Left lobe of liver (tissue), 2 donors: Measurements from ENCODE around the gene OPN1SW. TPM values are rescaled to one million over a fixed set of nuclear protein-coding genes. Genes with fewer than 3 reads are reported as not detected.

ENCODE experiments used
- ATAC-seq: fragments of 200-7000 bp; cut with Tn5 transposase; one replicate; pipeline ENCODE4 v1.9.1; 2020; ENCODE audit warnings: mild to moderate bottlenecking, moderate library complexity
- DNase-seq: peaks from one replicate; pipeline ENCODE4 v3.0.0-alpha.2; 2020; ENCODE audit warnings: low spot score
- total RNA-seq: library from RNA; stranded (reverse); gene quantifications from one replicate; pipeline ENCODE4 v1.2.1, GENCODE V29; 2021
- donor health status: DM: no; HTN: no; CAD: no; lungs with moderate emphysema.
- donor health status: DM: no; HTN: yes; CAD: no.

OPN1SW gene
- total RNA-seq, 1 donor from 2014 or later: not detected

GRCh38 chr7:128759242-128759641 lies 16.4 kb downstream of the OPN1SW start:
- DNase-seq (no peak), ATAC-seq (no peak)

- DNase-seq: no peak
- ATAC-seq: no peak
These were observed 17.0 kb downstream of the OPN1SW start for GRCh38 chr7:128758553-128758952.

- no peak for ATAC-seq
- DNase-seq: no peak
These were observed 18.4 kb downstream of the OPN1SW start for GRCh38 chr7:128757203-128757602.

GRCh38 chr7:128755819-128756476 lies 19.6 kb downstream of the OPN1SW start:
- DNase-seq: no peak
- ATAC-seq: no peak

GRCh38 chr7:128755075-128755818 lies 20.3 kb downstream of the OPN1SW start:
- ATAC-seq: no peak
- DNase-seq: no peak

- DNase-seq (no peak), ATAC-seq (no peak)
These were observed 23.3 kb downstream of the OPN1SW start for GRCh38 chr7:128752251-128752650.

GRCh38 chr7:128747327-128748079 lies 28.1 kb downstream of the OPN1SW start:
- ATAC-seq: no peak
- no peak for DNase-seq

- no peak for ATAC-seq
These were observed 29.9 kb downstream of the OPN1SW start for GRCh38 chr7:128745706-128746105.

GRCh38 chr7:128744366-128744905 lies 31.2 kb downstream of the OPN1SW start:
- no peak for ATAC-seq

More at GRCh38 chr7:128745706-128746105, 29.9 kb downstream of the OPN1SW start:
- no peak for DNase-seq

GRCh38 chr7:128743112-128743772 lies 32.4 kb downstream of the OPN1SW start:
- DNase-seq (no peak), ATAC-seq (no peak)

More at GRCh38 chr7:128744366-128744905, 31.2 kb downstream of the OPN1SW start:
- no peak for DNase-seq

GRCh38 chr7:128742206-128742605 lies 33.4 kb downstream of the OPN1SW start:
- ATAC-seq (no peak), DNase-seq (no peak)

GRCh38 chr7:128741491-128741890 lies 34.1 kb downstream of the OPN1SW start:
- ATAC-seq: no peak
- no peak for DNase-seq

- no peak for DNase-seq
These were observed 34.6 kb downstream of the OPN1SW start for GRCh38 chr7:128740996-128741395.

GRCh38 chr7:128739990-128740682 lies 35.5 kb downstream of the OPN1SW start:
- ATAC-seq (no peak), DNase-seq (no peak)

More at GRCh38 chr7:128740996-128741395, 34.6 kb downstream of the OPN1SW start:
- ATAC-seq: no peak

- peak; percentile 97 for DNase-seq
These were observed 36.3 kb downstream of the OPN1SW start, which contains the start of gene CALU for GRCh38 chr7:128739048-128739962. CALU (plus strand) TSS chr7:128739359; CDS start chr7:128748584, 9,225 bp downstream.

GRCh38 chr7:128738570-128739047 lies 37.0 kb downstream of the OPN1SW start:
- DNase-seq (no peak), ATAC-seq (peak; percentile 29)

More at GRCh38 chr7:128739048-128739962, 36.3 kb downstream of the OPN1SW start, which contains the start of gene CALU:
- peak; percentile 95 for ATAC-seq

GRCh38 chr7:128737867-128738385 lies 37.7 kb downstream of the OPN1SW start:
- no peak for DNase-seq
- ATAC-seq: no peak

- no peak for ATAC-seq
These were observed 38.2 kb downstream of the OPN1SW start for GRCh38 chr7:128737441-128737840.

More at GRCh38 chr7:128737441-128737840, 38.2 kb downstream of the OPN1SW start:
- DNase-seq: no peak
